Vagina (tissue), 2 donors: ENCODE results near the gene DMTF1.
A peak's percentile ranks its signal among the peaks of the same experiment; 100 is the strongest.

Experiments
- CTCF ChIP-seq, 3 experiments: fragments of 450-650 bp in 2 of 3; fragments of 200-600 bp in 1 of 3; sonication (generic) in 1 of 3; IDR thresholded peaks; one replicate each; pipeline ENCODE4 v1.5.1; 2017 to 2019; ENCODE audit warnings: antibody characterized with exemption in 3 of 3, mild to moderate bottlenecking in 2 of 3, moderate library complexity in 2 of 3
- POLR2A ChIP-seq, 2 donors: fragments of 450-650 bp; IDR thresholded peaks; one replicate each; pipeline ENCODE4 v1.6.1; 2017; ENCODE audit warnings: antibody characterized with exemption in 2 of 2, mild to moderate bottlenecking in 2 of 2, moderate library complexity in 2 of 2

DNA sequence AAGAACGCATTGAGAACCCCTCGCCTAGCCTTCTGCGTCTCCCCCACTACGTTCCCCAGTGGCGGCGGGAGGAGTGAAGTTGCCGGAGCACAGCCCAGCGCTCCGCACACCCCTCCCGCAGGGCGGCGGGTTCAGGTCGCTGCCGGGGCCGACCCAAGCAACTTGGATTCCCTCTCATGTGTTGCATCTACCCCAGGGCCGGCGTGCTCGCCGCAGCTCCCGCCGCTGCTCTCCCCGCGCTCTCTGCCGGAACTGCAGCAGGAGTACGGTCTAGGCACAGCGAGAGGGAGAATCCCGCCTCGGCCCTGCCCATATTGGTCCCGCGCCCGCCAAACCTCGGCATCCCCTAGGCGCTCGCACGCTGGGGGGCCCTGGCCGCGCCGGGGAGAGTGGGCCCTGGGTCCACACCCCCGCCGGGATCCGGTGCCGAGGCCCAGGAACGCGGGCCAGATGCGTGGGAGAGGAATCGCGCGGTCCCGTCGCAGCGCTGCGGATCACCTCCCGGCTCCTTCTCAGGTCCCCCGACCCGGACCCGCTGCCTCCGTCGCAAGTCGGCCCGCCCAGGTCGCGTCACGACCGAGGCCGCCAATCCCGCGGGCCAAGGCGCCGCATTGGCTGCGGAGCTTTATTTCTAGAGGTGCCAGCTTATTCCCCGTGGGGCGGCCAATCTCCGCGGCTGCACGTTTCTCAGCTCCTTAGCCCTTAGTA lies 67.9 kb downstream of the DMTF1 start:
- TF ChIP-seq CTCF (IDR thresholded peaks at IDR 0.05): no peak
- peak in 1 of 2 donors; percentile 88 for TF ChIP-seq POLR2A (IDR thresholded peaks at IDR 0.05)
